ENCODE data around the gene ATXN7L3.

ATXN7L3 gene

GRCh38 chr17:44183024-44183423 is 16.7 kb downstream of the ATXN7L3 start:
- H3K4me2 ChIP-seq (ENCODE audit: low read depth, low read length): no peak overlapping the region
- peaks cover 4% of the 10 kb centered on the region; the same call in 1 of the 2 replicates for H3K36me3 ChIP-seq (replicated peaks; ENCODE audit: insufficient read depth, low read length)
- H3K79me2 ChIP-seq (ENCODE audit: low read length): peaks cover 60% of the 10 kb centered on the region

GRCh38 chr17:44178133-44178532 is 21.6 kb downstream of the ATXN7L3 start:
- H2AFZ ChIP-seq (ENCODE audit: low read length): no peak overlapping the region
- H3K9me2 ChIP-seq (replicated peaks; ENCODE audit: insufficient read depth, low read length): no peaks in the 10 kb centered on the region
- H4K20me1 ChIP-seq (ENCODE audit: insufficient read depth, low read length): no peaks in the 10 kb centered on the region
- 0 out of 2 replicates have a peak, but pooled peaks cover 4% of the 10 kb centered on the region for H3K36me3 ChIP-seq (replicated peaks; ENCODE audit: insufficient read depth, low read length)
- no peak for TF ChIP-seq EZH2 (optimal IDR thresholded peaks at IDR 0.05; ENCODE audit: low read depth, low read length)
- no peak for DNase-seq
- H3K9ac ChIP-seq (ENCODE audit: low read length): no peak overlapping the region
- H3K27ac ChIP-seq (ENCODE audit: low read length): no peak overlapping the region
- no peaks in the 10 kb centered on the region for H3K27me3 ChIP-seq (replicated peaks; ENCODE audit: insufficient read depth, low read length)
- H3K79me2 ChIP-seq (ENCODE audit: low read length): peaks cover 30% of the 10 kb centered on the region
- peaks cover 14% of the 10 kb centered on the region for H3F3A ChIP-seq (ENCODE audit: insufficient read depth, low read length)
- H3K4me1 ChIP-seq (ENCODE audit: low read length): 0 out of 2 replicates have a peak, but pooled peaks cover 1% of the 10 kb centered on the region
- H3K4me2 ChIP-seq (ENCODE audit: low read depth, low read length): no peak overlapping the region
- no peaks in the 10 kb centered on the region for H3K9me3 ChIP-seq (replicated peaks; ENCODE audit: insufficient read depth, low read length)
- no peak overlapping the region for H3K4me3 ChIP-seq (ENCODE audit: low read length)

More at GRCh38 chr17:44183024-44183423, 16.7 kb downstream of the ATXN7L3 start:
- no peak overlapping the region for H3K9ac ChIP-seq (ENCODE audit: low read length)
- H3K4me3 ChIP-seq (ENCODE audit: low read length): no peak overlapping the region
- DNase-seq: no peak
- H3K9me3 ChIP-seq (replicated peaks; ENCODE audit: insufficient read depth, low read length): no peaks in the 10 kb centered on the region
- H3F3A ChIP-seq (ENCODE audit: insufficient read depth, low read length): peaks cover 29% of the 10 kb centered on the region
- H2AFZ ChIP-seq (ENCODE audit: low read length): no peak overlapping the region
- H3K9me2 ChIP-seq (replicated peaks; ENCODE audit: insufficient read depth, low read length): no peaks in the 10 kb centered on the region
- H4K20me1 ChIP-seq (ENCODE audit: insufficient read depth, low read length): no peaks in the 10 kb centered on the region
- H3K27ac ChIP-seq (ENCODE audit: low read length): no peak overlapping the region
- no peaks in the 10 kb centered on the region for H3K27me3 ChIP-seq (replicated peaks; ENCODE audit: insufficient read depth, low read length)
- H3K4me1 ChIP-seq (ENCODE audit: low read length): peaks cover 17% of the 10 kb centered on the region; the same call in 1 of the 2 replicates
- TF ChIP-seq CTCF (IDR thresholded peaks at IDR 0.05; ENCODE audit: low read length) (no peak), EZH2 (optimal IDR thresholded peaks at IDR 0.05; ENCODE audit: low read depth, low read length) (no peak), EZH2phosphoT487 (IDR thresholded peaks at IDR 0.05; ENCODE audit: low read length) (no peak)

- no peaks in the 10 kb centered on the region for H3K27me3 ChIP-seq (replicated peaks; ENCODE audit: insufficient read depth, low read length)
- H3K36me3 ChIP-seq (replicated peaks; ENCODE audit: insufficient read depth, low read length): 0 out of 2 replicates have a peak, but pooled peaks cover 4% of the 10 kb centered on the region
- TF ChIP-seq EZH2 (optimal IDR thresholded peaks at IDR 0.05; ENCODE audit: low read depth, low read length) (no peak), CTCF (IDR thresholded peaks at IDR 0.05; ENCODE audit: low read length) (no peak), EZH2phosphoT487 (IDR thresholded peaks at IDR 0.05; ENCODE audit: low read length) (no peak)
- H3K79me2 ChIP-seq (ENCODE audit: low read length): peaks cover 26% of the 10 kb centered on the region
- no peaks in the 10 kb centered on the region for H4K20me1 ChIP-seq (ENCODE audit: insufficient read depth, low read length)
- no peaks in the 10 kb centered on the region for H3K4me1 ChIP-seq (ENCODE audit: low read length)
- peaks cover 14% of the 10 kb centered on the region for H3F3A ChIP-seq (ENCODE audit: insufficient read depth, low read length)
- no peak overlapping the region for H3K27ac ChIP-seq (ENCODE audit: low read length)
- DNase-seq: no peak
- H3K9me2 ChIP-seq (replicated peaks; ENCODE audit: insufficient read depth, low read length): no peaks in the 10 kb centered on the region
- H3K4me2 ChIP-seq (ENCODE audit: low read depth, low read length): no peak overlapping the region
- no peak overlapping the region for H3K4me3 ChIP-seq (ENCODE audit: low read length)
- no peaks in the 10 kb centered on the region for H3K9me3 ChIP-seq (replicated peaks; ENCODE audit: insufficient read depth, low read length)
- no peak overlapping the region for H3K9ac ChIP-seq (ENCODE audit: low read length)
- H2AFZ ChIP-seq (ENCODE audit: low read length): no peak overlapping the region
These were observed 22.0 kb downstream of the ATXN7L3 start for GRCh38 chr17:44177640-44178039.

All from MM.1S (cell line).